ENCODE measurements around the gene CBLL1. TPM values are rescaled to one million over a fixed set of nuclear protein-coding genes. Genes with fewer than 3 reads are reported as not detected.
A peak's percentile ranks its signal among the peaks of the same experiment; 100 is the strongest.

CBLL1 gene
- total and polyA plus RNA-seq, 2 experiments from 2014 or later, result 31.1 to 67.4 TPM

DNA sequence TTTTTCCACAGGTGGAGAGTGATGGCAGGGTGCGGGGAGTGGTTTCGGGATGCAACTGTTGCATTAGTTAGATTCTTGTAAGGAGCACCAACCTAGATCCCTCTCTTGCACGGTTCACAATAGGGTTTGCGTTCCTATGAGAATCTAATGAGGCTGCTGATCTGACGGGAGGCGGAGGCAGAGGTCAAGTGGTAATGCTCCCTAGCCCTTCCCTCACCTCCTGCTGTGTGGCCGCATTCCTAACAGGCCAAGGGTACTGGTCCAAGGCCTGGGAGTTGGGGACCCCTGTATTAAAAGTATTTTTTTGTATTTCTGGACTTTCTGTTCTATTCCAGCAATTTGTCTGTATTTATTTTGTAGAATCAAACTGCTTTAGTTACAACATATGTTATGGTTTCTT lies 7.2 kb downstream of the CBLL1 start:
- Histone ChIP-seq H3K4me1 (ENCODE audit: insufficient read depth) (peaks cover 7% of the 10 kb centered on the region), H3K27me3 (ENCODE audit: insufficient read depth) (no peaks in the 10 kb centered on the region), H3K4me2 (no peak overlapping the region), H3K9me2 (ENCODE audit: insufficient read depth) (no peaks in the 10 kb centered on the region), H3K79me2 (replicated peaks; ENCODE audit: insufficient read depth) (peaks cover 39% of the 10 kb centered on the region), H2AFZ (no peak overlapping the region), H4K20me1 (replicated peaks; ENCODE audit: insufficient read depth) (peaks cover 20% of the 10 kb centered on the region), H3K4me3 (no peak overlapping the region), H3F3A (replicated peaks; ENCODE audit: low read depth) (no peaks in the 10 kb centered on the region), H3K36me3 (ENCODE audit: insufficient read depth) (peaks cover 52% of the 10 kb centered on the region; the same call in 1 of the 2 replicates), H3K27ac (ENCODE audit: low read depth) (no peak overlapping the region)
- H3K27me3 Mint-ChIP-seq (ENCODE audit: insufficient read depth, low read depth, poor library complexity), result no peaks in the 10 kb centered on the region
- no peaks in the 10 kb centered on the region for H3K4me1 Mint-ChIP-seq
- H3K27ac Mint-ChIP-seq, result no peak overlapping the region
- peaks cover 57% of the 10 kb centered on the region for H3K36me3 Mint-ChIP-seq (ENCODE audit: low read depth)
- H3K4me3 Mint-ChIP-seq, result no peak overlapping the region
- TF ChIP-seq NANOG (IDR thresholded peaks at IDR 0.05; ENCODE audit: borderline replicate concordance) (no peak), POLR2AphosphoS5 (IDR thresholded peaks at IDR 0.05; ENCODE audit: low read depth) (no peak), CREB1 (CRISPR knock-in tag; IDR thresholded peaks at IDR 0.05; ENCODE audit: low read depth) (no peak), JUNB (IDR thresholded peaks at IDR 0.05; ENCODE audit: unreplicated experiment) (no peak), EZH2phosphoT487 (IDR thresholded peaks at IDR 0.05; ENCODE audit: unreplicated experiment) (no peak), ZNF331 (CRISPR knock-in tag; IDR thresholded peaks at IDR 0.05; ENCODE audit: low read depth) (no peak), STAT1 (IDR thresholded peaks at IDR 0.05; ENCODE audit: unreplicated experiment) (no peak), EZH2 (IDR thresholded peaks at IDR 0.05; ENCODE audit: low read depth, unreplicated experiment) (no peak), ZNF114 (CRISPR knock-in tag; IDR thresholded peaks at IDR 0.05) (no peak)
- TF ChIP-seq, protein P1, sequence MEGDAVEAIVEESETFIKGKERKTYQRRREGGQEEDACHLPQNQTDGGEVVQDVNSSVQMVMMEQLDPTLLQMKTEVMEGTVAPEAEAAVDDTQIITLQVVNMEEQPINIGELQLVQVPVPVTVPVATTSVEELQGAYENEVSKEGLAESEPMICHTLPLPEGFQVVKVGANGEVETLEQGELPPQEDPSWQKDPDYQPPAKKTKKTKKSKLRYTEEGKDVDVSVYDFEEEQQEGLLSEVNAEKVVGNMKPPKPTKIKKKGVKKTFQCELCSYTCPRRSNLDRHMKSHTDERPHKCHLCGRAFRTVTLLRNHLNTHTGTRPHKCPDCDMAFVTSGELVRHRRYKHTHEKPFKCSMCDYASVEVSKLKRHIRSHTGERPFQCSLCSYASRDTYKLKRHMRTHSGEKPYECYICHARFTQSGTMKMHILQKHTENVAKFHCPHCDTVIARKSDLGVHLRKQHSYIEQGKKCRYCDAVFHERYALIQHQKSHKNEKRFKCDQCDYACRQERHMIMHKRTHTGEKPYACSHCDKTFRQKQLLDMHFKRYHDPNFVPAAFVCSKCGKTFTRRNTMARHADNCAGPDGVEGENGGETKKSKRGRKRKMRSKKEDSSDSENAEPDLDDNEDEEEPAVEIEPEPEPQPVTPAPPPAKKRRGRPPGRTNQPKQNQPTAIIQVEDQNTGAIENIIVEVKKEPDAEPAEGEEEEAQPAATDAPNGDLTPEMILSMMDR (conservative IDR thresholded peaks at IDR 0.05; ENCODE audit: low read depth in 2 of 2), result no peak
- TF ChIP-seq, protein P2, sequence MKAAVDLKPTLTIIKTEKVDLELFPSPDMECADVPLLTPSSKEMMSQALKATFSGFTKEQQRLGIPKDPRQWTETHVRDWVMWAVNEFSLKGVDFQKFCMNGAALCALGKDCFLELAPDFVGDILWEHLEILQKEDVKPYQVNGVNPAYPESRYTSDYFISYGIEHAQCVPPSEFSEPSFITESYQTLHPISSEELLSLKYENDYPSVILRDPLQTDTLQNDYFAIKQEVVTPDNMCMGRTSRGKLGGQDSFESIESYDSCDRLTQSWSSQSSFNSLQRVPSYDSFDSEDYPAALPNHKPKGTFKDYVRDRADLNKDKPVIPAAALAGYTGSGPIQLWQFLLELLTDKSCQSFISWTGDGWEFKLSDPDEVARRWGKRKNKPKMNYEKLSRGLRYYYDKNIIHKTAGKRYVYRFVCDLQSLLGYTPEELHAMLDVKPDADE (IDR thresholded peaks at IDR 0.05), result no peak
- TF ChIP-seq, protein P3, sequence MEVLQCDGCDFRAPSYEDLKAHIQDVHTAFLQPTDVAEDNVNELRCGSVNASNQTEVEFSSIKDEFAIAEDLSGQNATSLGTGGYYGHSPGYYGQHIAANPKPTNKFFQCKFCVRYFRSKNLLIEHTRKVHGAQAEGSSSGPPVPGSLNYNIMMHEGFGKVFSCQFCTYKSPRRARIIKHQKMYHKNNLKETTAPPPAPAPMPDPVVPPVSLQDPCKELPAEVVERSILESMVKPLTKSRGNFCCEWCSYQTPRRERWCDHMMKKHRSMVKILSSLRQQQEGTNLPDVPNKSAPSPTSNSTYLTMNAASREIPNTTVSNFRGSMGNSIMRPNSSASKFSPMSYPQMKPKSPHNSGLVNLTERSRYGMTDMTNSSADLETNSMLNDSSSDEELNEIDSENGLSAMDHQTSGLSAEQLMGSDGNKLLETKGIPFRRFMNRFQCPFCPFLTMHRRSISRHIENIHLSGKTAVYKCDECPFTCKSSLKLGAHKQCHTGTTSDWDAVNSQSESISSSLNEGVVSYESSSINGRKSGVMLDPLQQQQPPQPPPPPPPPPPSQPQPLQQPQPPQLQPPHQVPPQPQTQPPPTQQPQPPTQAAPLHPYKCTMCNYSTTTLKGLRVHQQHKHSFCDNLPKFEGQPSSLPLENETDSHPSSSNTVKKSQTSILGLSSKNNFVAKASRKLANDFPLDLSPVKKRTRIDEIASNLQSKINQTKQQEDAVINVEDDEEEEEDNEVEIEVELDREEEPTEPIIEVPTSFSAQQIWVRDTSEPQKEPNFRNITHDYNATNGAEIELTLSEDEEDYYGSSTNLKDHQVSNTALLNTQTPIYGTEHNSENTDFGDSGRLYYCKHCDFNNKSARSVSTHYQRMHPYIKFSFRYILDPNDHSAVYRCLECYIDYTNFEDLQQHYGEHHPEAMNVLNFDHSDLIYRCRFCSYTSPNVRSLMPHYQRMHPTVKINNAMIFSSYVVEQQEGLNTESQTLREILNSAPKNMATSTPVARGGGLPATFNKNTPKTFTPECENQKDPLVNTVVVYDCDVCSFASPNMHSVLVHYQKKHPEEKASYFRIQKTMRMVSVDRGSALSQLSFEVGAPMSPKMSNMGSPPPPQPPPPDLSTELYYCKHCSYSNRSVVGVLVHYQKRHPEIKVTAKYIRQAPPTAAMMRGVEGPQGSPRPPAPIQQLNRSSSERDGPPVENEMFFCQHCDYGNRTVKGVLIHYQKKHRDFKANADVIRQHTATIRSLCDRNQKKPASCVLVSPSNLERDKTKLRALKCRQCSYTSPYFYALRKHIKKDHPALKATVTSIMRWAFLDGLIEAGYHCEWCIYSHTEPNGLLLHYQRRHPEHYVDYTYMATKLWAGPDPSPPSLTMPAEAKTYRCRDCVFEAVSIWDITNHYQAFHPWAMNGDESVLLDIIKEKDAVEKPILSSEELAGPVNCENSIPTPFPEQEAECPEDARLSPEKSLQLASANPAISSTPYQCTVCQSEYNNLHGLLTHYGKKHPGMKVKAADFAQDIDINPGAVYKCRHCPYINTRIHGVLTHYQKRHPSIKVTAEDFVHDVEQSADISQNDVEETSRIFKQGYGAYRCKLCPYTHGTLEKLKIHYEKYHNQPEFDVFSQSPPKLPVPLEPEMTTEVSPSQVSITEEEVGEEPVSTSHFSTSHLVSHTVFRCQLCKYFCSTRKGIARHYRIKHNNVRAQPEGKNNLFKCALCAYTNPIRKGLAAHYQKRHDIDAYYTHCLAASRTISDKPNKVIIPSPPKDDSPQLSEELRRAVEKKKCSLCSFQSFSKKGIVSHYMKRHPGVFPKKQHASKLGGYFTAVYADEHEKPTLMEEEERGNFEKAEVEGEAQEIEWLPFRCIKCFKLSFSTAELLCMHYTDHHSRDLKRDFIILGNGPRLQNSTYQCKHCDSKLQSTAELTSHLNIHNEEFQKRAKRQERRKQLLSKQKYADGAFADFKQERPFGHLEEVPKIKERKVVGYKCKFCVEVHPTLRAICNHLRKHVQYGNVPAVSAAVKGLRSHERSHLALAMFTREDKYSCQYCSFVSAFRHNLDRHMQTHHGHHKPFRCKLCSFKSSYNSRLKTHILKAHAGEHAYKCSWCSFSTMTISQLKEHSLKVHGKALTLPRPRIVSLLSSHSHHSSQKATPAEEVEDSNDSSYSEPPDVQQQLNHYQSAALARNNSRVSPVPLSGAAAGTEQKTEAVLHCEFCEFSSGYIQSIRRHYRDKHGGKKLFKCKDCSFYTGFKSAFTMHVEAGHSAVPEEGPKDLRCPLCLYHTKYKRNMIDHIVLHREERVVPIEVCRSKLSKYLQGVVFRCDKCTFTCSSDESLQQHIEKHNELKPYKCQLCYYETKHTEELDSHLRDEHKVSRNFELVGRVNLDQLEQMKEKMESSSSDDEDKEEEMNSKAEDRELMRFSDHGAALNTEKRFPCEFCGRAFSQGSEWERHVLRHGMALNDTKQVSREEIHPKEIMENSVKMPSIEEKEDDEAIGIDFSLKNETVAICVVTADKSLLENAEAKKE (CRISPR knock-in tag; IDR thresholded peaks at IDR 0.05), result no peak
- TF ChIP-seq, protein P4, sequence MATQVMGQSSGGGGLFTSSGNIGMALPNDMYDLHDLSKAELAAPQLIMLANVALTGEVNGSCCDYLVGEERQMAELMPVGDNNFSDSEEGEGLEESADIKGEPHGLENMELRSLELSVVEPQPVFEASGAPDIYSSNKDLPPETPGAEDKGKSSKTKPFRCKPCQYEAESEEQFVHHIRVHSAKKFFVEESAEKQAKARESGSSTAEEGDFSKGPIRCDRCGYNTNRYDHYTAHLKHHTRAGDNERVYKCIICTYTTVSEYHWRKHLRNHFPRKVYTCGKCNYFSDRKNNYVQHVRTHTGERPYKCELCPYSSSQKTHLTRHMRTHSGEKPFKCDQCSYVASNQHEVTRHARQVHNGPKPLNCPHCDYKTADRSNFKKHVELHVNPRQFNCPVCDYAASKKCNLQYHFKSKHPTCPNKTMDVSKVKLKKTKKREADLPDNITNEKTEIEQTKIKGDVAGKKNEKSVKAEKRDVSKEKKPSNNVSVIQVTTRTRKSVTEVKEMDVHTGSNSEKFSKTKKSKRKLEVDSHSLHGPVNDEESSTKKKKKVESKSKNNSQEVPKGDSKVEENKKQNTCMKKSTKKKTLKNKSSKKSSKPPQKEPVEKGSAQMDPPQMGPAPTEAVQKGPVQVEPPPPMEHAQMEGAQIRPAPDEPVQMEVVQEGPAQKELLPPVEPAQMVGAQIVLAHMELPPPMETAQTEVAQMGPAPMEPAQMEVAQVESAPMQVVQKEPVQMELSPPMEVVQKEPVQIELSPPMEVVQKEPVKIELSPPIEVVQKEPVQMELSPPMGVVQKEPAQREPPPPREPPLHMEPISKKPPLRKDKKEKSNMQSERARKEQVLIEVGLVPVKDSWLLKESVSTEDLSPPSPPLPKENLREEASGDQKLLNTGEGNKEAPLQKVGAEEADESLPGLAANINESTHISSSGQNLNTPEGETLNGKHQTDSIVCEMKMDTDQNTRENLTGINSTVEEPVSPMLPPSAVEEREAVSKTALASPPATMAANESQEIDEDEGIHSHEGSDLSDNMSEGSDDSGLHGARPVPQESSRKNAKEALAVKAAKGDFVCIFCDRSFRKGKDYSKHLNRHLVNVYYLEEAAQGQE (IDR thresholded peaks at IDR 0.05; ENCODE audit: unreplicated experiment), result no peak
- H3K9me3 Mint-ChIP-seq, result no peaks in the 10 kb centered on the region
- DNase-seq (ENCODE audit: low spot score), result peak; percentile 42
- ATAC-seq, result peak; percentile 59

All from GM23338 (cell line).